Astrocyte of the cerebellum (primary cell): ENCODE results near the gene CHP2.

Experiments
- DNase-seq: peaks from one replicate; pipeline ENCODE4 v3.0.0-alpha.2; 2011; ENCODE audit warnings: low read depth
- H3K4me3 ChIP-seq: 2 replicates; pipeline ENCODE4 v1.5.1; 2011; ENCODE audit warnings: mild to moderate bottlenecking, low read depth, low read length, moderate library complexity
- in situ Hi-C: cut with HindIII; loops from 2 replicates; pipeline ENCODE4 v1.10.0; 2017; ENCODE audit warnings: low sequenced_read_pairs
- TF ChIP-seq, protein P1 (sequence below): IDR thresholded peaks from 2 replicates; pipeline ENCODE4 v1.5.1; 2012; ENCODE audit warnings: low read length, low read depth, moderate library complexity, mild to moderate bottlenecking; ENCODE audit errors: missing control alignments

CHP2 gene

GRCh38 chr16:23781176-23781575, 26.4 kb downstream of the CHP2 start:
- no peak for DNase-seq
- no peak overlapping the region for H3K4me3 ChIP-seq
- in situ Hi-C loops = no loop called here
- TF ChIP-seq, protein P1, sequence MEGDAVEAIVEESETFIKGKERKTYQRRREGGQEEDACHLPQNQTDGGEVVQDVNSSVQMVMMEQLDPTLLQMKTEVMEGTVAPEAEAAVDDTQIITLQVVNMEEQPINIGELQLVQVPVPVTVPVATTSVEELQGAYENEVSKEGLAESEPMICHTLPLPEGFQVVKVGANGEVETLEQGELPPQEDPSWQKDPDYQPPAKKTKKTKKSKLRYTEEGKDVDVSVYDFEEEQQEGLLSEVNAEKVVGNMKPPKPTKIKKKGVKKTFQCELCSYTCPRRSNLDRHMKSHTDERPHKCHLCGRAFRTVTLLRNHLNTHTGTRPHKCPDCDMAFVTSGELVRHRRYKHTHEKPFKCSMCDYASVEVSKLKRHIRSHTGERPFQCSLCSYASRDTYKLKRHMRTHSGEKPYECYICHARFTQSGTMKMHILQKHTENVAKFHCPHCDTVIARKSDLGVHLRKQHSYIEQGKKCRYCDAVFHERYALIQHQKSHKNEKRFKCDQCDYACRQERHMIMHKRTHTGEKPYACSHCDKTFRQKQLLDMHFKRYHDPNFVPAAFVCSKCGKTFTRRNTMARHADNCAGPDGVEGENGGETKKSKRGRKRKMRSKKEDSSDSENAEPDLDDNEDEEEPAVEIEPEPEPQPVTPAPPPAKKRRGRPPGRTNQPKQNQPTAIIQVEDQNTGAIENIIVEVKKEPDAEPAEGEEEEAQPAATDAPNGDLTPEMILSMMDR = no peak

DNA sequence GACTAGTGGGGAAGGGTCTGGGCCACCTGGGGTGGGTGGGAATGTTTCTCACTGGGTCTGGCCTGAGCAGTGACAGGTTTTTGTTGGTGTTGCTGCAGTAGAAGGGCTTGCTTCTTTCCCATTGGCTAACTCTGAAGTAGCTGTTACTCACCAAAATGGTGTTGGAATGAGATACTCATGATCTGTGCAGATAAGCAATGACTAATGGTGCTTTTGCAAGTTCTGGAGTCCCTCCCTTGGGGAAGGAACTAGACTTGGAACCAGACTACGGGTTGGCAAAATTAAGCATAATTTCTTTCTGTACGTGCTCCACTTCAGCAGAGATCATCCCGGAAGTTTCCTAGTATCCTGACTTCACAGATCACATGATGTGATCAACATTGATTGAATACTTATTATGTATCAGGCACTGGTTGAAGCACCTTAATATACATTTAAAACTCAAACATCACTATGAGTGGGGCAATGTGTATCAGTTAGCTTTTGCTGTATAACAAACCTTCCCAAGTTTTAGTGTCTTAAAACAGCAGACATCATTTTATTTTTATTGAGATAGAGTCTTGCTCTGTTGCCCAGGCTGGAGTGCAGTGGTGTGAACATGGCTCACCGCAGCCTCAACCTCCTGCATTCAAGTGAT, 30.1 kb downstream of the CHP2 start:
- in situ Hi-C loops = no loop called here
- no peak for DNase-seq
- no peak overlapping the region for H3K4me3 ChIP-seq
- TF ChIP-seq, protein P1 = no peak

DNA sequence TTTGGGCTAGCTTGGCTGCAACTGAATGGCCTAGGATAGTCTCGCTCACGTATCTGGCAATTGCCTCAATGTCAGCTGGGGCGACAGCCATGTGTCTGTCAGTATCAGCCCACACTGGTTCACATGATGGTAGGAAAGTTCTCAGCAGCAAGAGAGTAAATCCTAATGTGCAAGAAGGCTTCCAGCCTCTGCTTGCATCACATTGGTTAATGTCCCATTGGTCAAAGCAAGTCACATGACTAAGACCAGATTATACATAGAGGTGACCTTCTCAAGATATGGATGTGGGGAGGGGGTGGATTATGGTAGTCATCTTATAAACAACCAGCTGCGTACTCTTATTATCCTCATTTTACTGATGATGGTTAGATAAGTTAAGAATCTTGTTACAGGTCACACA, 31.0 kb downstream of the CHP2 start:
- H3K4me3 ChIP-seq = no peak overlapping the region
- TF ChIP-seq, protein P1 = no peak
- in situ Hi-C loops = no loop called here
- DNase-seq = no peak

GRCh38 chr16:23786964-23787561, 32.2 kb downstream of the CHP2 start:
- TF ChIP-seq, protein P1 = no peak
- in situ Hi-C loops = no loop called here
- no peak overlapping the region for H3K4me3 ChIP-seq
- no peak for DNase-seq

GRCh38 chr16:23788685-23789084, 33.9 kb downstream of the CHP2 start:
- in situ Hi-C loops = no loop called here
- DNase-seq = no peak
- TF ChIP-seq, protein P1 = no peak
- H3K4me3 ChIP-seq = no peak overlapping the region

DNA sequence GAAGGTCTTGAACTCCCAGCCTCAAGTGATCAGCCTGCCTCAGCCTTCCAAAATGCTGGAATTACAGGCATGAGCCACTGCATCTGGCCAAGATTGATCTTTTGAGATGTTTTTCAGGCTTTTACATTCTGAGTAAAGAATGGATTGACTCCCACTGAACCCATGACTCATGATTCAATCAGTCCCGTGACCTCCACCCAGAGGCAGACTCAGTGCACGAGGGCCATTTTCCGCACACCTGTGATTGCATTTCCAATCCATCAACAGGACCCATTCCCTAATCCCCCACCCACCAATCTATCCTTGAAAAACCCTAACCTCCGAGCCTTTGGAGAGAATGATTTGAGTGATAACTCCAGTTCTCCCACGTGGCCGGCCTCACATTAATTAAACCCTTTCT, 40.6 kb downstream of the CHP2 start:
- in situ Hi-C loops = no loop called here
- TF ChIP-seq, protein P1 = no peak
- no peak for DNase-seq
- H3K4me3 ChIP-seq = no peak overlapping the region
